GM23248 (cell line): ENCODE measurements around the gene PHACTR2. TPM values are rescaled to one million over a fixed set of nuclear protein-coding genes. Genes with fewer than 3 reads are reported as not detected.

Experiments used
- DNase-seq: peaks from one replicate; pipeline ENCODE4 v3.0.0-alpha.2; 2015
- H2AFZ ChIP-seq: fragments of 200-600 bp; sonication (generic); 2 replicates; pipeline ENCODE4 v1.6.1; 2016; ENCODE audit warnings: antibody characterized with exemption
- H3F3A ChIP-seq: fragments of 200-600 bp; sonication (generic); 2 replicates; pipeline ENCODE4 v1.6.1; 2016; ENCODE audit warnings: mild to moderate bottlenecking, antibody characterized with exemption, mixed run types; ENCODE audit not compliant: insufficient read depth
- H3K27ac ChIP-seq: fragments of 200-600 bp; sonication (generic); 2 replicates; pipeline ENCODE4 v1.5.1; 2016; ENCODE audit warnings: mild to moderate bottlenecking
- H3K27me3 ChIP-seq: fragments of 200-600 bp; sonication (generic); replicated peaks from 2 replicates; pipeline ENCODE4 v1.6.1; 2016; ENCODE audit warnings: mild to moderate bottlenecking; ENCODE audit not compliant: insufficient read depth
- H3K36me3 ChIP-seq: fragments of 200-600 bp; sonication (generic); 2 replicates; pipeline ENCODE4 v1.6.1; 2016; ENCODE audit warnings: low read depth, mild to moderate bottlenecking
- H3K4me1 ChIP-seq: fragments of 200-600 bp; sonication (generic); 2 replicates; pipeline ENCODE4 v1.6.1; 2016; ENCODE audit warnings: mild to moderate bottlenecking; ENCODE audit not compliant: insufficient read depth
- H3K4me2 ChIP-seq: fragments of 200-600 bp; sonication (generic); one replicate; pipeline ENCODE4 v1.6.1; 2016; ENCODE audit warnings: mild to moderate bottlenecking; ENCODE audit not compliant: unreplicated experiment
- H3K4me3 ChIP-seq: fragments of 200-600 bp; sonication (generic); 2 replicates; pipeline ENCODE4 v1.5.1; 2016; ENCODE audit warnings: mild to moderate bottlenecking
- H3K79me2 ChIP-seq: fragments of 200-600 bp; sonication (generic); 2 replicates; pipeline ENCODE4 v1.6.1; 2016; ENCODE audit warnings: mild to moderate bottlenecking; ENCODE audit not compliant: insufficient read depth
- H3K9ac ChIP-seq: fragments of 200-600 bp; sonication (generic); 2 replicates; pipeline ENCODE4 v1.6.1; 2016; ENCODE audit warnings: mild to moderate bottlenecking
- H3K9me2 ChIP-seq: fragments of 200-600 bp; sonication (generic); 2 replicates; pipeline ENCODE4 v1.6.1; 2016; ENCODE audit warnings: mixed run types, mild to moderate bottlenecking, moderate library complexity; ENCODE audit not compliant: insufficient read depth
- H3K9me3 ChIP-seq: fragments of 200-600 bp; sonication (generic); one replicate; pipeline ENCODE4 v1.6.1; 2017; ENCODE audit warnings: low read depth
- H4K20me1 ChIP-seq: fragments of 200-600 bp; sonication (generic); 2 replicates; pipeline ENCODE4 v1.6.0; 2016; ENCODE audit not compliant: insufficient read depth
- EZH2 ChIP-seq: fragments of 200-600 bp; sonication (generic); IDR thresholded peaks from 2 replicates; pipeline ENCODE4 v1.6.1; 2018; ENCODE audit warnings: antibody characterized with exemption, mild to moderate bottlenecking; ENCODE audit not compliant: insufficient read depth, poor library complexity, severe bottlenecking
- EZH2phosphoT487 ChIP-seq: fragments of 200-600 bp; sonication (generic); IDR thresholded peaks from 2 replicates; pipeline ENCODE4 v1.6.1; 2018; ENCODE audit warnings: antibody characterized with exemption, moderate library complexity, mild to moderate bottlenecking, low read depth; ENCODE audit not compliant: insufficient read depth
- WGBS, 2 experiments: methylation state at CpG; one replicate each; pipeline ENCODE4 v1.1.6; 2015 to 2017; ENCODE audit warnings: low lambda C conversion rate in 2 of 2, low coverage in 1 of 2; ENCODE audit errors: missing lambda C conversion rate in 2 of 2; 5-methylcytosine and 5-hydroxymethylcytosine counted together
- in situ Hi-C: fragments of 300-500 bp; cut with MboI; formaldehyde crosslinking; loops from 2 replicates; pipeline ENCODE4 v1.15.0; 2020
- polyA plus RNA-seq: library from polyadenylated mRNA; unstranded; fragments of >200 nt; fragmentation: Nextera tagmentation; extraction: Ambion mirVana; gene quantifications from 2 replicates; pipeline ENCODE4 v1.2.1, GENCODE V29; 2016
- total RNA-seq: library from RNA; depleted of rRNA; stranded (reverse); fragments of >200 nt; shearing (Covaris generic); gene quantifications from 2 replicates; pipeline ENCODE4 v1.2.3, GENCODE V29; 2014

PHACTR2 gene
- total and polyA plus RNA-seq, 2 experiments from 2014 or later: 39.0 to 39.4 TPM

DNA sequence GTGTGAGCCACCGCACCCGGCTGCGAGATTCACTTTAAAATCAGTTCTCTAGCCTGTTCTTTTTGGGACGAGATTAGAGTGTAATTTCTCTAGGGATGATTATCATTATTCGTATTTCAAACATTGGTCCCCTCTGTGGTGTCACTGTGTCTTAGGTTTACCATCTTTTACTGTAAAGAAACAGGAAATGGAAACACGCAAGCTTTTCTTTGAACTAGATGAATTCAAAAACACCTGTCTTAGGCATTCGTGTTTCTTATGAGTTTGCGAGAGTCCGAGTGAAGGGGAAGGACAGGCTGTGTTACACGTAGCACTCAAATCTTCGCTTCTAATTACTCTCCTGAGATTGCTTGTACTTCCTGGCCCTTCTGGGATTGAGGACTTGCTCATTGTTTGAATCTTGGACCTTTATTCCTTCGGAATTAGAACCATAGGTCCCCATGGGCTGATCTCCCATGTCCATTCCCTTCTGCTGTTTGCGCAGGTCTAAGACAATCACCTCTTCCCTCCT lies 61.6 kb downstream of the PHACTR2 start:
- WGBS, 2 experiments: 94 to 96% methylated on average over 13 of the region's 13 CpGs
- H3K9me3 ChIP-seq: no peaks in the 10 kb centered on the region
- peaks cover 28% of the 10 kb centered on the region for H3K79me2 ChIP-seq
- H4K20me1 ChIP-seq: no peaks in the 10 kb centered on the region
- in situ Hi-C loops: no loop called here
- H3K4me1 ChIP-seq: peaks cover 14% of the 10 kb centered on the region; the same call in 1 of the 2 replicates
- no peak overlapping the region for H3K9ac ChIP-seq
- H3K9me2 ChIP-seq: no peaks in the 10 kb centered on the region
- H3K4me3 ChIP-seq: no peak overlapping the region
- H3K27ac ChIP-seq: no peak overlapping the region
- no peaks in the 10 kb centered on the region for H3K27me3 ChIP-seq
- H2AFZ ChIP-seq: no peak overlapping the region
- H3F3A ChIP-seq: no peaks in the 10 kb centered on the region
- no peaks in the 10 kb centered on the region for H3K36me3 ChIP-seq
- H3K4me2 ChIP-seq: no peak overlapping the region
- TF ChIP-seq EZH2phosphoT487 (no peak), EZH2 (no peak)
- no peak for DNase-seq

DNA sequence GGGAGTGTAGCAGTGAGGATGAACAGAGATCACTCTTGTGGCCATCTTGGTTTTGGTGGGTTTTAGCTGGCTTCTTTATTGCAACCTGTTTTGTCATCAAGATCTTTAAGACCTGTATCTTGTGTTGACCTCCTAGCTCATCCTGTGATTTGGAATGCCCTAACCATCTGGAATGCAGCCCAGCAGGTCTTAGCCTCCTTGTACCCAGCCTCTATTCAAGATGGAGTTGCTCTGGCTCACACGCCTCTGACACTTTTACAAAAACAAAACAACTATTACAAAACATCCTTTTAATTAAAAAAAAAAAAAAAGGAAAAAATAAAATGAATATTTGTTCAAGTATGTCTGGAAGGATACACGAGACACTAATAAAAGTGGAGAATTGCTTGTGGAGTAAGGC lies 62.4 kb downstream of the PHACTR2 start:
- Histone ChIP-seq H3K36me3 (no peaks in the 10 kb centered on the region), H3K4me1 (peaks cover 14% of the 10 kb centered on the region; the same call in 1 of the 2 replicates), H3K9me3 (no peaks in the 10 kb centered on the region), H3F3A (no peaks in the 10 kb centered on the region), H4K20me1 (no peaks in the 10 kb centered on the region), H3K79me2 (peaks cover 27% of the 10 kb centered on the region), H3K27ac (no peak overlapping the region), H3K9ac (no peak overlapping the region), H3K27me3 (no peaks in the 10 kb centered on the region), H3K9me2 (no peaks in the 10 kb centered on the region), H2AFZ (no peak overlapping the region), H3K4me3 (no peak overlapping the region), H3K4me2 (no peak overlapping the region)
- TF ChIP-seq EZH2 (no peak), EZH2phosphoT487 (no peak)
- WGBS, 2 experiments: 84 to 95% methylated on average over 2 of the region's 2 CpGs
- in situ Hi-C loops: no loop called here
- no peak for DNase-seq

DNA sequence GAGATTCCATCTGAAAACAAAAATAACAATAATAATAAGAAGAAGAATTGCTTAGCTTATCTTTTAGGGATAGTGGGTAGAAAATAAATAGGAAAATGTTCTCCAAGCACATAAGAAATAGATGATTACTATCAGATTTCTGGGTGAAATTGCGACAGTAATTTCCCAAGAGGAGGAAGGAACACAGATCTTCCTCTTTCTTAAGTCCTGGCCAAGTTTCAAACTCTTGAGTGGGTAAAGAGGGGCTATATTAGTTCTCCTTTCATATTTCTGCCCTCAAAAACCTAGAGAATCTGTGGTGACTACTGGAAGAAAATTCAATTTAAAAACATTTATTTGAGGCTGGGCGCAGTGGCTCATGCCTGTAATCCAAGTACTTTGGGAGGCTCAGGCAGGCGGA lies 63.7 kb downstream of the PHACTR2 start:
- Histone ChIP-seq H3K36me3 (no peaks in the 10 kb centered on the region), H3K4me1 (peaks cover 14% of the 10 kb centered on the region; the same call in 1 of the 2 replicates), H3K27ac (no peak overlapping the region), H3K9me2 (no peaks in the 10 kb centered on the region), H4K20me1 (no peaks in the 10 kb centered on the region), H3K79me2 (peaks cover 28% of the 10 kb centered on the region), H3F3A (no peaks in the 10 kb centered on the region), H3K9me3 (no peaks in the 10 kb centered on the region), H2AFZ (no peak overlapping the region), H3K4me3 (no peak overlapping the region), H3K27me3 (no peaks in the 10 kb centered on the region), H3K4me2 (no peak overlapping the region), H3K9ac (no peak overlapping the region)
- 58 to 62% methylated on average over 3 of the region's 3 CpGs for WGBS, 2 experiments
- no peak for TF ChIP-seq EZH2phosphoT487
- no peak for TF ChIP-seq EZH2
- DNase-seq: no peak
- in situ Hi-C loops: no loop called here

DNA sequence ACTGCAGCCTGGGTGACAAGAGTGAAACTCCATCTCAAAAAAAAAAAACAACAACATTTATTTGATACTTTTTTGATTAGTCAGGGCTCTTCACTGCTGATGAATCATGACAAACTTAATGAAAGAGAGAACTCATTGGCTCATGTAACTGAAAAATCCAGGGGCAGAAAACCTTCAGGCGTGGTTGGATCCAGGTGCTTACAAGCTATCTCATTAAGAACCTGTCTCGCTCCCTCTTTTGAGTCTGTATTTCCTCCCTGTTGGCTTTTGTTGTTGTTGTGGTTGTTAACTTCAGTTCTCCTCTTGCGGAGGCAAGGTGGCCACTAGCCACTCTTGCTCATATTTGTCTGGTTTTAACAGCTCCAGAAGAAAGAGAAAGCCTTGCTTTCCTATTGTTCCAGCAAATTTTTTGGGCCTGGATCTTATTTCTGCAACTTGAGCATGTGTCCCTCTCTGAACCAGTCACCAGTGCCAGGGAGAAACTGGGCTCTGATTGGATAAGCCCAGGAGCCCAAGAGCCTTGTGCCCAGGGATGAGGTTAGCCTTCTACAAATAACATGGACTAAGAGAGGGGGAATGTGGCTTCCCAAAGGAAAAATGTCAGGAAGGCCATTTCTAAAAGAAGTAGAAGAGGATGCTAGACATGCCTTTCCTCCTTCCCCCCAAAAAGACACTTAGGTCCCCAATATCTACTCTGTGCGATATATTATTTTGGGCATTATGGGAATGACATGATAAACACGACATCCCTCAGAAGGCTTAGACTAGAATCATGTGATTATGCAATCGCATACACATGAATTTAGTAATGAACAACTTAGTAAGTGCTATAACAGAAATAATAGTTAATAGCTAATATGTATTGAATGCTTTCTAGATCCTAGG lies 64.5 kb downstream of the PHACTR2 start:
- WGBS, 2 experiments: 41% methylated on average over 6 of the region's 6 CpGs
- Histone ChIP-seq H3K36me3 (no peaks in the 10 kb centered on the region), H3K27me3 (no peaks in the 10 kb centered on the region), H3K9me2 (no peaks in the 10 kb centered on the region), H4K20me1 (no peaks in the 10 kb centered on the region), H3K79me2 (peaks cover 31% of the 10 kb centered on the region), H3F3A (no peaks in the 10 kb centered on the region), H3K9me3 (no peaks in the 10 kb centered on the region), H3K27ac (no peak overlapping the region), H3K9ac (no peak overlapping the region), H3K4me2 (peak overlapping the region; percentile 38), H3K4me3 (no peak overlapping the region), H2AFZ (0 out of 2 replicates have a peak overlapping the region, but pooled peaks have one; percentile 52), H3K4me1 (peaks cover 14% of the 10 kb centered on the region; the same call in 1 of the 2 replicates)
- peak; percentile 48 for DNase-seq
- TF ChIP-seq EZH2: no peak
- no peak for TF ChIP-seq EZH2phosphoT487
- in situ Hi-C loops: no loop called here
